Urinary bladder (tissue), 4 donors: ENCODE results near the gene FAM174A. TPM values are rescaled to one million over a fixed set of nuclear protein-coding genes. Genes with fewer than 3 reads are reported as not detected.
A peak's percentile ranks its signal among the peaks of the same experiment; 100 is the strongest.

Experiments
- DNase-seq: peaks from one replicate; pipeline ENCODE4 v3.0.0-alpha.2; 2015; ENCODE audit errors: extremely low spot score
- H3K27ac ChIP-seq: one replicate; pipeline ENCODE4 v1.5.1; 2013; ENCODE audit warnings: low read depth, mild to moderate bottlenecking, moderate library complexity
- H3K36me3 ChIP-seq: one replicate; pipeline ENCODE4 v1.6.1; 2013; ENCODE audit warnings: mild to moderate bottlenecking, moderate library complexity; ENCODE audit not compliant: insufficient read depth
- H3K4me1 ChIP-seq: one replicate; pipeline ENCODE4 v1.6.1; 2013; ENCODE audit warnings: mild to moderate bottlenecking, moderate library complexity; ENCODE audit not compliant: insufficient read depth
- H3K4me3 ChIP-seq: one replicate; pipeline ENCODE4 v1.5.1; 2013; ENCODE audit warnings: low read depth, low read length
- WGBS: extraction: QIAGEN DNeasy Blood & Tissue Kit; methylation state at CpG from one replicate; pipeline ENCODE4 v1.1.7; 2013; 5-methylcytosine and 5-hydroxymethylcytosine counted together
- polyA plus RNA-seq: library from polyadenylated mRNA; stranded (reverse); fragments of 200-250 nt; gene quantifications from one replicate; pipeline ENCODE4 v1.2.3, GENCODE V29; 2013
- total RNA-seq: library from RNA; depleted of rRNA; stranded (reverse); fragments of >200 nt; gene quantifications from one replicate; pipeline ENCODE4 v1.2.3, GENCODE V29; 2014
- donor health status: healthy with polysubstance abuse.
- donor health status: healthy.

Gene FAM174A
- total RNA-seq (17.7 TPM), polyA plus RNA-seq (50.2 TPM)

- H3K4me3 ChIP-seq: peak within 1 kb of the TSS; percentile 81
- under 1% methylated on average over 62 of the region's 62 CpGs for WGBS
- no peaks in the 10 kb centered on the region for H3K4me1 ChIP-seq
- peak; percentile 97 for DNase-seq
- peak within 1 kb of the TSS; percentile 78 for H3K27ac ChIP-seq
- no peaks in the 10 kb centered on the region for H3K36me3 ChIP-seq
Measured at GRCh38 chr5:100535060-100536005, at the start of gene FAM174A. FAM174A (plus strand) TSS chr5:100535374; CDS start chr5:100535531, 157 bp downstream.

GRCh38 chr5:100493996-100494395, 41.2 kb upstream of the FAM174A start:
- 86% methylated on average over 1 of the region's 1 CpG for WGBS
- Histone ChIP-seq H3K4me1 (no peaks in the 10 kb centered on the region), H3K4me3 (no peak overlapping the region), H3K27ac (no peak overlapping the region), H3K36me3 (no peaks in the 10 kb centered on the region)
- no peak for DNase-seq

DNA sequence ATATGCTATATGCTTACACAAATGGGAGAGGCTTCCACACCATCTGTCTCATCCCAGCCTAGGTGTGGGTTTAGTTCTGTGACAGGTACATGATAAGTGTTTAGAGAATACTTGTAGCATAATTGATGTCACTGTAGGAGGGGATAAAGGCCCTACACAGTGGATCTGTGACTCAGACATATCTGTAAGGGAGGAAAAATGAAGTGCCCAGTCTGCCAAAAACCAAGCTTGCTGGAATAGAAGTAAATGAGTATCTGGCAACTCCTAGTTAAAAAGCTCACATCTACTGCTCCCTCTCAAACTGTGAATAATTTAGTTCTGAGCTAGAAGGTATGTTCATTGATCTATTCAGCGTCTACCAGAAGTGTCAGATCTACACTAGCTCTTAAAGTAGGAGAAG, 38.9 kb upstream of the FAM174A start:
- 72% methylated on average over 1 of the region's 1 CpG for WGBS
- H3K4me3 ChIP-seq: no peak overlapping the region
- no peaks in the 10 kb centered on the region for H3K4me1 ChIP-seq
- no peak overlapping the region for H3K27ac ChIP-seq
- H3K36me3 ChIP-seq: no peaks in the 10 kb centered on the region
- DNase-seq: no peak

- Histone ChIP-seq H3K36me3 (no peaks in the 10 kb centered on the region), H3K27ac (no peak overlapping the region), H3K4me3 (no peak overlapping the region), H3K4me1 (no peaks in the 10 kb centered on the region)
- no peak for DNase-seq
- 74% methylated on average over 2 of the region's 2 CpGs for WGBS
Measured at GRCh38 chr5:100502684-100503083, 32.5 kb upstream of the FAM174A start.

- Histone ChIP-seq H3K4me1 (no peaks in the 10 kb centered on the region), H3K27ac (no peak overlapping the region), H3K36me3 (no peaks in the 10 kb centered on the region), H3K4me3 (no peak overlapping the region)
- no peak for DNase-seq
- 23% methylated on average over 1 of the region's 1 CpG for WGBS
Measured at GRCh38 chr5:100505984-100506670, 29.0 kb upstream of the FAM174A start.

DNA sequence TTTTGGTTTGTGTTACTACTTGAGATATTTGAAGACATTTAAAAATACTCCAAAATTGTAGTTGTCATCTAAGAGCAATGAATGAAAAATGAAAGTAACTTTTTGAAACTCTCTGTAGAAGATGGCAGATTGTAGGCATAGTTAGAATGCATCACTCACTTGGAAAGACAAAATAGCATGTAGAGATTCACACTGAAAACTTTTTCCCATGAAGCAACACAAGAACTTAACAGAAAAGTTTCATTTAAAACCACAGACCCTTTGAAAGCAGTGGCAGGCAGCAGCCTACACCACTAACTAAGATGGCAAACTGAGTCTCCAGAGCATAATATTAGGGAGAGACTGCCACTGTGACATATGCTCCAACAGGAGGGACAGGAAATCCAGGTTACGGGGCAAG, 18.9 kb upstream of the FAM174A start:
- no peak overlapping the region for H3K27ac ChIP-seq
- DNase-seq: no peak
- 88% methylated on average over 1 of the region's 1 CpG for WGBS

DNA sequence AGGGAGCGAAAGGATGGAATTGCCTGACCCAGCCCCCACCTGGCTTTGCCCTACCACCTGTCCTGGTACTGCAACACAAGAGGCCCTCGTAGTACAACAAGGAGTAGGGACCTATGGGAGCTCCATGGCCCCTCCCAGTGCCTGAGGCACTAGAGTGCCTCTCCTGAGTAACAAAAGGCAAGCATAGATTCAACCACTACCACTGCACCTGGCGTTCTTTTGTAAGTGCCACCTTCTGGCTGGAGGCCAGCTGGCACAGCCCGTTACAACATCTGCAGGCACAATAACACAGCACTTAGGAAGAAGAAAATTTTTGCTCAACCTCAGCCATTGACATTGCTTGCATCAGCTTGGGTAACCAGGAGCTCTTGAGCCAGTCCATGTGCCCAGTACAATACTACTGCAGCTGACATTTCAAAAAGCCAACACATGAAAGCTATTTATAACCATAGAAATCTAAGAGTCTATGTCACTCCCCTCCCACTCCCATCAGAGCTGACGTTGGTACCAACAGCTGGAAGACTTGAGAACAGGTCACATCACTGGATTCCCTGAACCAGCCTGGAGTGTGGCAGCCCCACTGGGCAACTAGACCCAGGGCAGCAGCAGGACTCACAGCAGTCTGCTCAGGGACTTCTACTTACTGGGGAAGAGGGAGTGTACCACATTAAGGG, 17.7 kb upstream of the FAM174A start:
- Histone ChIP-seq H3K27ac (no peak overlapping the region), H3K36me3 (no peaks in the 10 kb centered on the region), H3K4me3 (no peak overlapping the region), H3K4me1 (no peaks in the 10 kb centered on the region)
- DNase-seq: no peak
- WGBS: 83% methylated on average over 5 of the region's 5 CpGs

More for the DNA sequence above, 18.9 kb upstream of the FAM174A start:
- Histone ChIP-seq H3K4me1 (no peaks in the 10 kb centered on the region), H3K4me3 (no peak overlapping the region), H3K36me3 (no peaks in the 10 kb centered on the region)

- H3K4me3 ChIP-seq: no peak overlapping the region
- no peaks in the 10 kb centered on the region for H3K36me3 ChIP-seq
- DNase-seq: no peak
- WGBS: 92% methylated on average over 3 of the region's 3 CpGs
- no peaks in the 10 kb centered on the region for H3K4me1 ChIP-seq
- H3K27ac ChIP-seq: no peak overlapping the region
Measured at GRCh38 chr5:100518377-100518776, 16.8 kb upstream of the FAM174A start.

DNA sequence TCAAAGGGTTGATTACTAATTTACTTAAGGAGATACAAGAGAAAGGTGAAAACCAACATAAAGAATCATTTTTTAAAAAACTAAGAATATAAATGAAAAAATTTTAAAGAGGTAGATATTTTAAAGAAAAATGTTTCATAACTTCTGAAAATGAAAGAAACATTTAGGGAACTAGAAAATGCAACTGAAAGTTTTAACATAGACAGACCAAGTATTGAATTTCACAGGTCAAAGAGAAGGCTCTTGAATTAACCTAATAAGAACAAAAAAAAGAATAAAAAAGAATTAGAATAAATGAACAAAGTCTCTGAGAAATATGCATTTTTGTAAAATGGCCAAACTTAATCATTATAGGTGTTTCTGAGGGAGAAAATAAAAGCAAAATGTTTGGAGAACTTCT, 16.1 kb upstream of the FAM174A start:
- H3K27ac ChIP-seq: no peak overlapping the region
- no peaks in the 10 kb centered on the region for H3K36me3 ChIP-seq
- no peaks in the 10 kb centered on the region for H3K4me1 ChIP-seq
- no peak for DNase-seq
- no peak overlapping the region for H3K4me3 ChIP-seq

- Histone ChIP-seq H3K4me1 (no peaks in the 10 kb centered on the region), H3K4me3 (no peak overlapping the region), H3K36me3 (no peaks in the 10 kb centered on the region), H3K27ac (no peak overlapping the region)
- WGBS: 73% methylated on average over 1 of the region's 1 CpG
- DNase-seq: no peak
Measured at GRCh38 chr5:100520348-100520747, 14.8 kb upstream of the FAM174A start.

GRCh38 chr5:100537946-100538345, 2.8 kb downstream of the FAM174A start:
- H3K36me3 ChIP-seq: no peaks in the 10 kb centered on the region
- 88% methylated on average over 1 of the region's 1 CpG for WGBS
- H3K27ac ChIP-seq: no peak overlapping the region
- no peak for DNase-seq
- H3K4me1 ChIP-seq: no peaks in the 10 kb centered on the region
- no peak overlapping the region for H3K4me3 ChIP-seq

DNA sequence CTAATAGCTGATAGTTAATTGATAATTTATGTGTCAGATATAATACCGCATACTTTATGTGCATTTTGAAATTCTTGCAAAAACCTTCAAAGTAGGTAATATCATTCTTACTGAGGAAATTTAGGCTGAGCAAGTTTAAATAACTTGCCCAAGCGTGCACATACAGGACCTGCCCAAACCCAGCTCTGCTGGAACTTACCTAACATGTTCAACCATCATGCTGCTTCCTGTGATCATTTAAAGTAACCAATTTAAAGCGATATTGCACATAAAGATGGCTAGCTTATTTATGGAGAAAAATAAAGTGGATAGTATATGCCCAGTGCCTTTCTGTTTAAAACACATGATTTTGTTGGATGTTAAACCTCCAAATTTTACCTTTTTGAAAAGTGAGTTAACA, 4.3 kb downstream of the FAM174A start:
- H3K4me3 ChIP-seq: no peak overlapping the region
- no peak for DNase-seq
- 87% methylated on average over 3 of the region's 3 CpGs for WGBS
- H3K4me1 ChIP-seq: no peaks in the 10 kb centered on the region
- H3K36me3 ChIP-seq: no peaks in the 10 kb centered on the region
- no peak overlapping the region for H3K27ac ChIP-seq

DNA sequence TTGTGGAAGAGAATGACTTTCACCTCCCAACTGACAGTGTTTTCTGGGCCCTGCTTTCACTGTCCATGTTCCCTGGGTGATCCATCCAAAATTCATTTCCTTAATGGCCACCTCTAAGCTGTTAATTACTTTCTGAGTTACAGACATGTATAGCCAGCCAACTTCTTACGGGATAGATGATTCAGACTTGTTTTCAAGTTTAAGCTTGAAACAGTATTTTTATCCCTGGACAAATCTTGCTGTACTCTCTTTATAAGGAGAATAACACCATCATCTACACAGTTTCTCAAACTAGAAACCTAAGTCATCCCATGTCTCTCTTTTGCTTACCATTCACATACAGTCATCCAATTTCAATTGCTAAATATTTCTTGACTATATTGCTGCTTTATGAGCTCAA, 6.9 kb downstream of the FAM174A start:
- H3K27ac ChIP-seq: no peak overlapping the region
- H3K4me3 ChIP-seq: no peak overlapping the region
- no peak for DNase-seq
- no peaks in the 10 kb centered on the region for H3K36me3 ChIP-seq
- 86% methylated on average over 1 of the region's 1 CpG for WGBS
- H3K4me1 ChIP-seq: no peaks in the 10 kb centered on the region
